OCI-M2 (cell line): ENCODE results near the gene BNIP5.
"Not testable (repeated sequence)": the region's sequence is repeated elsewhere in the genome, so short reads cannot be mapped to it uniquely, and the experiment has no call there.

Source experiments
- DNase-seq: peaks from one replicate; lab custom pipeline; 2025; ENCODE audit not compliant: unreplicated experiment; lab: John Stamatoyannopoulos, UW

Gene BNIP5

GRCh38 chr6:36345681-36346466, 9.2 kb upstream of the BNIP5 start:
- DNase-seq = no peak

GRCh38 chr6:36343109-36343680, 6.5 kb upstream of the BNIP5 start:
- DNase-seq = no peak

GRCh38 chr6:36340618-36341454, 4.1 kb upstream of the BNIP5 start:
- DNase-seq = no peak

- DNase-seq = no peak
Measured at GRCh38 chr6:36340306-36340617, 3.6 kb upstream of the BNIP5 start.

- DNase-seq = no peak
Measured at GRCh38 chr6:36339146-36339545, 2.5 kb upstream of the BNIP5 start.

GRCh38 chr6:36338223-36338622, 1.5 kb upstream of the BNIP5 start:
- DNase-seq = not testable (repeated sequence)

GRCh38 chr6:36337814-36338213, 1.1 kb upstream of the BNIP5 start:
- DNase-seq = no peak

GRCh38 chr6:36336208-36336710, 429 bp downstream of the BNIP5 start:
- no peak for DNase-seq

- DNase-seq = no peak
Measured at GRCh38 chr6:36335465-36336207, 1.1 kb downstream of the BNIP5 start.

GRCh38 chr6:36334832-36335459, 1.7 kb downstream of the BNIP5 start:
- DNase-seq = no peak

GRCh38 chr6:36333931-36334725, 2.6 kb downstream of the BNIP5 start:
- DNase-seq = no peak

GRCh38 chr6:36333171-36333895, 3.4 kb downstream of the BNIP5 start:
- no peak for DNase-seq

- no peak for DNase-seq
Measured at GRCh38 chr6:36331381-36331780, 5.3 kb downstream of the BNIP5 start.

- no peak for DNase-seq
Measured at GRCh38 chr6:36330366-36330765, 6.3 kb downstream of the BNIP5 start.

GRCh38 chr6:36329798-36330291, 6.8 kb downstream of the BNIP5 start:
- no peak for DNase-seq

- no peak for DNase-seq
Measured at GRCh38 chr6:36328600-36328999, 8.1 kb downstream of the BNIP5 start.

GRCh38 chr6:36327919-36328236, 8.8 kb downstream of the BNIP5 start:
- DNase-seq = no peak

GRCh38 chr6:36327226-36327918, 9.3 kb downstream of the BNIP5 start:
- no peak for DNase-seq
